ENCODE results near the gene ZBTB3.

Gene ZBTB3

GRCh38 chr11:62713343-62713742 is 40.6 kb downstream of the ZBTB3 start:
- no peak for DNase-seq

- no peak for DNase-seq
Measured at GRCh38 chr11:62712861-62713260, 41.1 kb downstream of the ZBTB3 start.

- no peak for DNase-seq
Measured at GRCh38 chr11:62712276-62712812, 41.6 kb downstream of the ZBTB3 start.

DNA sequence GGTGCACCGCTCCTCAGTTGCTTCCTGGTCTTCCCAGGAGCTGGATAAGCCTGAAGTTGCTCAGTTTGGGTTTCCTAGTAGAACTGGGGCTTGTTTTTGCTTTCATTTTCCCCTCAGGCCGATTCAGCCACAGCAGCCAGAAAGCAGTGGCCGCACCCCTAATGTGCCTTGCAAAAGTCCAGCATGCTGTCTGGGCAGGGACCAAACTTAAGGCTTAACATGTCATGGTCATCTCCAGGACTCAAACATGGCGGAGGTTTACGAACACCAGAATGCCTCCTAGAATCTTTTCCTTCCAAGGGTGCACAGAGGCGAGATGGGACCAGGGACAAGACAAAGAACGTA is 44.0 kb downstream of the ZBTB3 start:
- peak; percentile 41 for DNase-seq

- DNase-seq: peak; percentile 99
Measured at GRCh38 chr11:62709247-62710000, 44.5 kb downstream of the ZBTB3 start.

DNA sequence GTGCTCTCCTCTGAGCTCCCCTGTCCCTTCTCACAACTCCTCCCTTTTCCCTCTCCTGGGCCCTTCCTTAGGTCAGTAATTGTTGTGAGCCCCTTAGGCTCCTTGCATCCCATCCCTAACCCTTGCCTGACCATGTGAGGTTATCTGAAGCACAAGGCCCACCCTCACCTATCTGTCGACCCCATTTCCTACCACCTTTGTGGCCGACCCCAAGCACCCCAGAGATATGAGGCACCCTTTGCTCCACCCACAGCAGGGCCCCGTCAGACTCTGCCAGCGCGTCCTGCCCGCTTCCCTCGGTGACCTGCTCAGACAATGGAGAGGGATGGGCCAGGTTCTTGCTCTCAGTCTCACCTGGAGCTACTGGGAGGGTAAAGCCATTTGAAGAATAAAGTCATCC is 45.2 kb downstream of the ZBTB3 start:
- no peak for DNase-seq

GRCh38 chr11:62708392-62708791 is 45.6 kb downstream of the ZBTB3 start:
- DNase-seq: no peak

GRCh38 chr11:62707277-62707861 is 46.6 kb downstream of the ZBTB3 start, which contains the start of the genes BSCL2 and GNG3:
Gene BSCL2, minus strand, starts transcription at chr11:62707424. Its CDS starts 229 bp downstream, at chr11:62707195.
Gene GNG3, plus strand, starts transcription at chr11:62707676. Its CDS starts 620 bp downstream, at chr11:62708296.
- peak; percentile 2 for DNase-seq

GRCh38 chr11:62706850-62707247 is 47.1 kb downstream of the ZBTB3 start:
- no peak for DNase-seq

GRCh38 chr11:62705880-62706849 is 47.8 kb downstream of the ZBTB3 start:
- peak; percentile 86 for DNase-seq

GRCh38 chr11:62705413-62705812 is 48.5 kb downstream of the ZBTB3 start:
- DNase-seq: no peak

- peak; percentile 3 for DNase-seq
Measured at GRCh38 chr11:62703921-62704320, 50.0 kb downstream of the ZBTB3 start.

DNA sequence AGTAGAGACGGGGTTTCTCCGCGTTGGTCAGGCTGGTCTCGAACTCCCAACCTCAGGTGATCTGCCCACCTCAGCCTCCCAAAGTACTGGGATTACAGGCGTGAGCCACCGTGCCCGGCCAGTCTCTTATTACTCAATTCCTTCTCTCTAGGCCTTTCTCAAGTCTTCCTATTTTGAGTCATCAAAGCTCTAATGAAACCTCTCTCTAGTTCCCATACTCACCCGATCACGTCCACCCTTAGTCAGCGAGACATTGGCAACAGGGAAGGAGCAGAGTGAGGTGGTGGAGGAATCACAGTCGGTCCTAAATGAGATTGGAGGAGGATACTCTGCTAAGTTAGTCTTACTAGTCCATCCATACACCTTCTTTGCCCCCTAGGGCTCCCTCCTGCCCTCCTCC is 51.7 kb downstream of the ZBTB3 start:
- peak; percentile 16 for DNase-seq
